Caki2 (cell line): ENCODE results near the gene ADCY7. TPM values are rescaled to one million over a fixed set of nuclear protein-coding genes. Genes with fewer than 3 reads are reported as not detected.
A peak's percentile ranks its signal among the peaks of the same experiment; 100 is the strongest.

ENCODE experiments used
- DNase-seq: peaks from one replicate; pipeline ENCODE4 v3.0.0-alpha.2; 2015; ENCODE audit warnings: low read depth
- in situ Hi-C: cut with HindIII; loops from 2 replicates; pipeline ENCODE4 v1.10.0; 2016; ENCODE audit warnings: low sequenced_read_pairs, low pct_unique_long_range_greater_than_20kb, mixed read lengths
- total RNA-seq: library from RNA; depleted of rRNA; stranded (reverse); fragments of >200 nt; shearing (Covaris generic); gene quantifications from 2 replicates; pipeline ENCODE4 v1.2.3, GENCODE V29; 2014; ENCODE audit warnings: low replicate concordance

ADCY7 gene
- total RNA-seq, 1 experiment from 2014 or later = 30.2 TPM

DNA sequence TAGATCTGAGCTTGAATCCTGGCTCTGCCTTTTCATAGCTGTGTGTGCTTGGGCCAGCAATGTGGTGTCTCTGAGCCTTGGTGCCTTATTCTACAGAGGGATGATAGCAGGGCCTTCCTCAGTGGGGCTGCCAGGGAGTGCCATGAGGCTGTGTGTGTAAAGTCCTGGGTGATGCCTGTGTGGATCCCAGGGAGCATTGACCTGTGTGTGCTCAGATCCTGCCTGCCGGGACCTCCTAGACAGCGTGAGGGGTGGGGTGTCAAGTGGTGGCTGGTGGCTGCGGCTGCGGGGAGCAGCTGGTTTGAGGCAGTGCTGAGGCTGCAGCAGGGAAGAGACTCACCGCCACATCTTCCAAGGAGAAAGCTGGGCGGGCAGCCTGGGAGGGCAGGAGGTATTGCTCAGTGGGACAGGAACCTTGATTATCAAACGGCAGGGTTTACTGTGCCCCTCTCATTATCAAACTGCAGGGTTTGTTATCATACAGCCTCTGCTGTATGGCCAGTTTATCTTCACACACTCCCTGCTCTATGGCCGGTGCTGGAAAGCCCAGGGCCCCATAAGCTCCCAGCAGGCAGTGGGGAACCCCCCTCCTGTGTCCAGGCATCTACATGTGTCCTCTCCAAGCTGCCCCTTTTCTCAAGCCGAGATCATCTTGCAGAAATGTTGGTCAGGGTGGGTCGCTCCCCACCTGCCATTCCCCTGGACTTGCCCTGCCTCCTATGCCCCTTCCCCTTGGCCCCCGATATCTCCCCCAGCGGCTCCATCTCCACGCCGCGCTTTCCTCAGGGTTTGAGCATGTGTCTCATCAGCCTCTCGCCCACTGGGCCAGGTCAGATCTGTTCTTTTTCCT, 3.1 kb upstream of the ADCY7 start:
- no peak for DNase-seq

DNA sequence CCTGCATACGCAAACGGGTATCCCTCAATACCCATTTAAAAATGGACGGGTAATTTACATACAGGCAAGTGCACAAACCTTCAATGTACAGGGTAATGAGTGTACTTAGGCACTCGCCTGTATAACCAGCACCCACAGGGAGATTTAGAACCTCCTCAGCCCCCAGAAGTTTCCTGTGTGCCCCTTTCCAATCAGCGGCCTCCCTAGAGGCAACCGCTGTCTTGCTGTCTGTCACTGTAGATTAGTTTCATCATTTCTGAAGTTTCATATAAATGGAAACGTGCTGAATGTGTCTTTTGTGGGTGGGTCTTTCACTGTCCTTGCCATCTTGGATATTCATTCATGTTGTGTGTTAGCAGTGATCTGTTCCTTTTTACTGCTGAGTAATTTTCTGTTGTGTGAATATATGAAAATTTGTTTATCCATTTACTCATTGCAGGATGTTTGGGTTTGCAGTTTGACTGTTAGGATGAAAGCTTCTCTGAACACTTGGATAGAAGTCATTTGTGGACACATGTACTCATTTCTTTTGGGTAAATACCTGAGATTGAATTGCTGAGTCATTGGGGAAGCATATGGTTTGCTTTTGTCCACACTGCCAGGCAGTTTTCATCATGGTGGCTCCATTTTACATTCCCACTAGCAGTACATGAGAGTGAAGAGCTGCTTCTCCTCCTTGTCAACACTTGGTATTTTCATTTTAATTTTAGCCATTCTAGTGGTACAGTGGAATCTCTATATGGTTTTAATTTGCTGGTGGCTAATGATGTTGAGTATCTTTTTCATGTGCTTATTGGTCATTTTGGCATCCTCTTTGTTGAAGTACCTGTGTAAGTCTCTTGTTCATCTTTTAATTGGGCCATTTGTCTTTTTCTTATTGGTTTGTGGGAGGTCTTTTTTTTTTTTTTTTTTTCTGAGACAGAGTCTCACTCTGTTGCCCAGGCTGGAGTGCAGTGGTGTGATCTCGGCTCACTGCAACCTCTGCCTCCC, 2.1 kb upstream of the ADCY7 start:
- in situ Hi-C loops = no loop called here

More for the DNA sequence above, 3.1 kb upstream of the ADCY7 start:
- in situ Hi-C loops = no loop called here

DNA sequence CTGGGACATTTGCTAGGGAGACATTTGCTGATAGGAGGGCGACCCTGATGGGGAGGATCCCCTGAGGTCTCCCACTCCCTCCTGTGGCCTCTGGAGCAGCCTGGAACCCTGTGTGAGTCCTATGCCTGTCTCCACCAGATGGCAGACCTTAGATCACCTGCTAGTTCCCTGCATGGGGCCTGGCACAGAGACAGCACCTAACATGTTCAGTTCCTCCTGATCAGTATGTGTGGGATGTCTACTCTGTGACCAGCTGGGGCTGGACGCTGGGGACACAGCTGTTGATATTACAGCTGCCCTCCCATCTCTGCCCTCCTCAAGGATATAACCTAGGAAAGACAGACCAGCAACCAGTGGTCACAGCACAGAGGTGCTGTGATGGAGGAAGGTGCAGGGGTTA, 1.1 kb upstream of the ADCY7 start:
- DNase-seq = peak; percentile 33
- in situ Hi-C loops = no loop called here

More for the DNA sequence above, 2.1 kb upstream of the ADCY7 start:
- DNase-seq = no peak

DNA sequence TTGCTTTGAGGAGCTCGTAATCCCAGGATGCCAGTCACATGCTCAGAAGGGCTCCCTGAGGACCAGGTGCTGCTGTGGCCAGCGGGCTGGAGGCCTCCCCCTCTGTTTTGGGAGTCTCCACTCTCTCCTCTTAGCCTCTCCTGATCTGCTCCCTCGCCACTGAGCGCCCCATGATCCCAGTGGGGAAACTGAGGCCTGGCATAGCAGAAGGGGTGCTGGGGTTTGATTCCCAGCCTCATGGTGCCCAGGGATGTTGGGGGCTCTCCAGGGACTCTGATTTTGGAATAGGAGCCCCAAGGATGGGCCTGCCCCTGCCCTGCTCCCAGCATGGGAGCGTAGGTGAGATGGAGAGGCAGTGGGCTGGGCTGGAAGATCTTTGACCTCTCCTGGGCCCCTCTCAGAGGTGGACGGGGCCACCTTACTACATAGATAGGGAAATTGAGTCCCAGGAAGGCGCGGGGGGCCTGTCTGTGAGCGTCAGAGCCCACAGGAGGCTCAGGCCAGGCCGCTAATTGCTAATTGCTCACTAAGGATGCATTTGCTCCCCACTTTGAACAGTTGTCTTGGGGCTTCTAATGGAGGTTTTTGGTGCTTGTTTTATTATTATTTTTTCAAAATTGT, 525 bp upstream of the ADCY7 start:
- in situ Hi-C loops = no loop called here
- DNase-seq = no peak

DNA sequence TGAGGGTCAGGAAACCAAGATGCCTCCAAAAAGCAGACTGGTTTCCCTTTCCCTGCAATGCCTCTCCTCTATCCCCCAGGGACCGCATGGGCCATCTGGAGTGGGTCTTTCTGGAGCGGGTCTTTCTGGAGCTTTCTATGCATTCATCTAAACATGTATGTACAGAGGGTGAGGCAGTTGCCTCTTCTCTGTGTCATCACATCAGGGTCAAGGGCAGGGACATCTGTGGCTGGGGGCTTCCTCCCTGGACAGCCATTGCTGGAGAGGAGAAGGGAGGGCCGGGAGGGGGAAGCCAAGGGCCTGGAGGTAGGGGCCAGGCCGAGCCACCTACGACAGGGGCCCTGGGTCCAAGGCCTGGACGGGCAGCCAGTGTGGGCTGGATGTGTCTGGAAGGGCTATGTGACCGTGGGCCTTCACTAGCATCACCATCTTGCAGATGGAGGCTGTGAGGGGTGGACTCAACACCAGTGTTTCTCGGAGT, 840 bp downstream of the ADCY7 start:
- DNase-seq = no peak
- in situ Hi-C loops = no loop called here

DNA sequence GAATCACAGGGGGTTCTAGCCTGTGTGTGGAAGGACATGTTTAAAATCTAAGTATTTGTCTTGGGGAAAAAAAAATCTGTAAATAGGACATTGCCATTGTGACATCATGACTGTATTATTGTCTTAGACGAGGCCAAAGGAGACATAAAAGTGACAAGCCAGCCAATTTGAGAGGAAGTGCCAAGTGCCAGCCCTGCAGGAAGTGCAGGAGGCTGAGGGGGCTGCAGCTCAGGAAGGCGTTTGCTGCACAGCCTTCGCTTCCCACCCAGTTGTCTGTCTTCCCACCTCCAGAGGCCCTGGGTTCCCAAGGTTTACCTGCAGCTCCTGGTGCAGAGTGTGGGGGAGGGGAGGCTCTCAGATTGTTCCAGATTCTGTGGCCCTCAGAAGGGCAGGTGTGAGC, 1.3 kb downstream of the ADCY7 start:
- in situ Hi-C loops = no loop called here

DNA sequence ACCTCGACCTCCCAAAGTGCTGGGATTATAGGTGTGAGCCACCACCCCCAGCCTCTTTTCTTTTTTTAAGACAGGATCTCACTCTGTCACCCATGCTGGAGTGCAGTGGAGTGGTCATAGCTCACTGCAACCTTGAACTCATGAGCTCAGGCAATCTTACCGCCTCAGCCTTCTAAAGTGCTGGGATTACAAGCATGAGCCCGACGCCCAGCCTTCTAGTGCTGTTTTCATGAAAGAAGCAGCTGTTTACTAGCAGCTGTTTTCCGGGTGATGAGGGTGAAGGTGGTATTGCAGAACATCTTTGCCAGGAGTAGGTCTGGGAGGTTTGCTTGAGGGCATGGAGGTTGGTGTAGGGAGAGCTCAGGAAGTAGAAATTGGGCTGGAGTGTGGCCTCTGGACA, 2.0 kb downstream of the ADCY7 start:
- in situ Hi-C loops = no loop called here
- no peak for DNase-seq

More for the DNA sequence above, 1.3 kb downstream of the ADCY7 start:
- no peak for DNase-seq

DNA sequence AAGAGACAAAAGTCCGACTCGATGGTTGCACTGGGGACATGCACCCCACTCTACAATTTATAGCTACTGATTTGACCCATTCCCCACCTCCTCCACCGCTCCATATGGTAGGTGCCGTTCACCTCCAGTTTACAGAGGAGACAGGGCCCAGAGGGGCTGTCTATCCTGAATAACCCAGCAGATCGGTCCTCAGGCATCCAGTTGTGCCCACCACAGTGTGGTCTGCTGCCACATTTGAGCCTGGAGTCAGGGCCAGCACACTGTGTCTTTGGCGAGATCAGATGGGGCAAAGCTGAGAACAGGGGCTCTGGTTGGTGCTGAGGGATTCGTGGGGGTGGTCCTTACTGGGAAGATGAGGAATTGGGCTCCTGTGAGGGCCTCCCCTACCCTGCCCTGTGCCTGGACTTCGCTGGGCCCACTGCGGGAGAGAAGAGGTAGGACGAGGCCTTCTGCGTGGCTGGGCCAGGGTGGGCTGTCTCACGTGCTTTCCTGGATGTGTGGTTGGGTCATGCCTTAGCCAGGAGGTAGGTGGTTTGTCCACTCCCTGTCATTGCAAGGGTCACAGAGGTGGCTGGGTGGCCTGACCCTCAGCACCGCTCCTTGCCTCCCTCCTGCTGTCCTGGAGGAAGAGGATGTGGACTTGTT, 2.8 kb downstream of the ADCY7 start:
- in situ Hi-C loops = no loop called here
- DNase-seq = no peak

DNA sequence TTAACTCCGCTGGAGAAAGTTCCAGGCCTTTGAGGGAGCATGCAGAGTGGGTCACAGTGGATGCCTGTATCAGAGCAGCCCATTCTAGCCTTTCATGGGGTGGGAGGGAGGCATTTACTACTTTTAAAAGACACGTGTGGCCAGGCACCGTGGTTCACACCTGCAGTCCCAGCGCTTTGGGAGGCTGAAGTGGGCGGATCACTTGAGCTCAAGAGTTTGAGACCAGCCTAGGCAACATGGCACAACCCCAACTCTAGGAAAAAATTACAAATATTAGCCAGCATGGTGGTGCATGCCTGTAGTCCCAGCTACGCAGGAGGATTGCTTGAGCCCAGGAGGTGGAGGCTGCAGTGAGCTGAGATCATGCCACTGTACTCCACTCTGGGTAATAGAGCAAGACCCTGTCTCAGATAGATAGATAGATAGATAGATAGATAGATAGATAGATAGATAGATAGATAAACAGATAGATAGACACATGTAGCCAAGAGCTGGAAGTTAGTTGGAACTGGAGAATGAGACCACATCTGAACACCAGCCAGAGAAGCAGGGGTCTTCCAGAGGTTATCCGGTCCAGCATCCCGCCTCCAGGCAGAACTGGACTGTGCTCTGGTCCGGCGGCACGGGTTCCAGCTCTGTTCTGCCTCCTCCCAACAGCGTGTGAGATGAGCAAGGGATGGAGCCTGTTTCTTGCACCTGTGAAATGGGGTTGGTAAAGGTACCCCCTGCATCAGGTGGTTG, 3.6 kb downstream of the ADCY7 start:
- DNase-seq = no peak
- in situ Hi-C loops = no loop called here

DNA sequence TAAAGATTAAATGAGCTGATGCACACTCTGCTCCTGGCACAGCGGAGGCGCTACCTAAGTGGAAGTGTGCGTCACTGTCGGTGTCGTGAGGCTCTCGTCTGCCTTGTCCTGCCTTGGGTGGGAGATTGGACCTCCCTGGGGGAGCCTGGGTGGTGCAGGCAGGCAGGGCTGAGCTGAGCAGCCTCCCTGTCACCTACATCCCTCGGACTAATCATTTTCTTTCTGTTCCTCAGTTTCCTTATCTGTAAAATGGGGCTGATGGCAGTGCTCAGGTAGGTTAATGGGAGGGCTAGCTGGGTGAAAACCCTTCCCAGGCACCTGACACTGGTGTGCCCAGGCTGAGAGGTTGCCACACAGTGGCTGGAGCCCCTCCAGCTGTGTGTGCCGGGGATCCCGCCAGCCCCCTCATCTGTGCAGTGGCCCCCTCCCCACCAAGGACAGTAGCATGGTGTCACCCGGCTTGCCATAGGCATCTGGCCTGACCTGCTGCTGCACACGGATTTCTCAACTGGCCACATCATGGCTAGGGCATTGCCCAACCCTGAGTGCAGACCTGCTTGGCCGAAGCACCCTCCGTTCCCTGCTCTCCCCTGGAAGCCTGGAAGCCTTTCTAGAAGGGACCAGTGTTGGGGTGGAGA, 4.3 kb downstream of the ADCY7 start:
- DNase-seq = no peak
- in situ Hi-C loops = no loop called here

DNA sequence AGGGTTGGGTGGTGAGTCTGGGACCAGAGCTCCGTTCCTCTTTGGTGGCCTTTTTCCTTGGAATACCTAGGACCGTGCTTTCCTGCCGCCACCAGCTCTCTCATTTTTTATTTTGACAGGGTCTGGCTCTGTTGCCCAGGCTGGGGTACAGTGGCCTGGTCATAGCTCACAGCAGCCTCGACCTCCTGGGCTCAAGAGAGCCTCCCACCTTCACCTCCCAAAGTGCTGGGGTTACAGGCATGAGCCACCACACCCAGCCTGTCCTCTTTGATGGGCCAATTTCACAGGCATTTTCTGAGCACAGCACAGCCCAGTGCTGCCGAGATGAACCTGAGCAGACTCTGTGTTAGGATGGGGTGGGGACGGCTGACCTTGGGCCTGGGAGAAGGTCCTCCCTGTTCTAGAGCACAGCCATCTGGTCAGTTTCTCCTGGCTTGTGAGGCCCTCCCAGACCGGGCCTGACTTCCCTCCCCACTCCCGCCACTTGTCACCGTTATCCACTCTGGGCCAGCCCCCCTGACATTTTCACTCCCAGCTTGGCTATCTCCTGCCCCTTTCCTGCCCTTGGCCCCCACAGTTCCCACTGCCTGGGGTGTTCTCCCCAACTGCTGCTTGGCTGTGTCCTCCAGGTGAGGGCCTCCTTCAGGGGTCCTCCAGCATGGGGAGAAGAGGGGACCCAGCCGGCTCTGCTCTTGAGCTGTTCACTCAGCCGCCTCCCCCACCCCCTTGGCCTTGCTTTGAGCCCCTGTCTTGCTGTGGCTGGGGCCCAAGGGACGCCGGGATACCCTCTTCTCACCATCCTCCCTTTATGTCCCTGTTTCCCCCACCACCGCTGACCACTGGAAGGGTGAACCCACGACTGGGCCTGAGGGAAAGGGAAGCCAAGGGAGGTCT, 5.0 kb downstream of the ADCY7 start:
- DNase-seq = no peak
- in situ Hi-C loops = no loop called here

DNA sequence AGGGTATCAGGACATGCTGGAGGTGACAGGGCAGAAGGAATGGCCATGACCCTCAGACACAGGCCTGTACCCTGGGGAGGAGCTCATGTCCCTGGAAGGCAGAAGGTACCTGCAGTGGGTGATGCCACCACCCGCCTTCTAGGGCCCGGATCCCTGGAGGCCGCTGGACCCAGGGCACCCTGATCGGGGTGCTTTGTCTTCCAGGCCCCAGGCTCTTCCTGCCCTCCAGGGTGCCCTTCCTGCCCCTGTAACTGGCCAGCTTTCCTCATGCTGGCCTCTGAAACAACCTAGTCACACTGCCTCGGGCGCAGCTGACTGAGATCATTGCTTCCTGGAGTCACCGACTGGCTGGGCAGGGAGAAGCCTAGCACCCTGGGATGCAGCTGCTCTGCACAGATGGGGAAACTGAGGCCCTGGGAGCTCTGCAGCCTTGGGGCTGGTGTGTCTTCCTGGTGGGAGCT, 5.8 kb downstream of the ADCY7 start:
- DNase-seq = no peak

DNA sequence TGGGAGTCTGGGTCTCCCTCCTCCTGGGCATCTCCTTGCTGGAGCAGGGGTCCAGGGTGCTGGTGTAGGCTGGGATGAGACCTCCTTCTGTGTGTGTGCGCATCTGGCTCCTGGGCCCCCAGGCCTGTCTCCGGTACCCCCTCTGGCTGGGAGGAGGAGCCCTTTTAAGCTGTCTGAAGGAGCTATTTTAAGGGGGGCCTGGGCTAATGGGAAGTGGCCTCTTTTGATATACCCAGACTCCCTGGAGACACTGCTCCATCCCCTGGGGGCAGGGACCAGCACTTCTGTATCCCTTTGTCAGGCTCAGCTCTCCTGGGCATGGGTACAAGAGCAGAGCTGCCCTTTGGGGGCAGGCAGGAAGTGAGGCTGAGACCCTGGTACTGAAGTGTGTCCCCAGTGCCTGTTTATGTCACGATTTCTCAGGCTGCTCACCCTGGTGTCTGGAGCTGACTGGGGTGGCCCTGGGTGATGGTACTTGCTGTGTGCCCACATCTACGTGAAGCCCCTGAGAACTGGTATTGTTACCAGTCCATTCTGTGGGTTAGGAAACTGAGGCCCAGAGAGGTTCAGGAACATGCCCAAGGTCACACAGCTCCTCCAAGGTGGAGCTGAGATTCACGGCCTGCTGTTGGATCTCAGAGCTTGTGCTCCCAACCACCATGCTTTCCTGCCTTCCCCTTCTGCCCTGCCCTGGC, 6.5 kb downstream of the ADCY7 start:
- in situ Hi-C loops = no loop called here

More for the DNA sequence above, 5.8 kb downstream of the ADCY7 start:
- in situ Hi-C loops = no loop called here

DNA sequence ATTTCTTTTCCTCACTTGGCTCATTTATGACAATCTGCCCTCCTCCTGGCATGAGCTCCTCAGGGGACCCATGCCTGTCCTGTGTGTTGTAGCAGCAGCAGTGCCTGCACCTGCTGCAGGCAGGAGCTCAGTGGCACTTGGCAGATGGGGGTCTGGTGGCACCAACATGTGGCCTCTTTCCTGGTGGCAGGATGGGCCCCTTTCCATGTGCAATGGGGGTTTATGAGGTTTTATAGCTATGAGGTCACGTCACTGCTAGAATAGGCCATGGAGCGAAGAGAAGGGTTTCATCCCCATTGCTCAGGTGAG, 7.0 kb downstream of the ADCY7 start:
- DNase-seq = no peak
- in situ Hi-C loops = no loop called here

More for the DNA sequence above, 6.5 kb downstream of the ADCY7 start:
- DNase-seq = no peak

DNA sequence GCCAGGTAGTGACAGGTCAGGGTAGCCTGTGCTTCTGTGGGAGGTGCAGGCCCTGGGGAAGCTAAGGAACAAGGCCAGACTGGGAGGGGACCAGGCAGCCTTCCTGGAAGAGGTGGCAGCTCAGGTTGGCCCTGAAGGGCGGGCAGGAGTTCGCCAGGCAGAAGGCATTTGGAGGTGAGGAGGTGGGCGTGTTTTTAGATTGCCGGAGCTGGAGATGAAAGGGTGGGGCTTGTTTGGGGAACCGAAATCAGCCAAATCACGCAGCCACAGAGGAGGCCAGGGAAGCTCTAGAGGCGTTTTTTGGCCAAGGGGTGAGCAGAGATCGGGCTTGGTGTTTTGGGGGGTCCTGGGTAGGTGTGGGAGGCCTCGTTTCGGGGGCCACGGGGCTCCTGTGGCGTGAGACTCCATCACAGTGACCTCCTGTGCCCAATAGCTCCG, 7.6 kb downstream of the ADCY7 start:
- no peak for DNase-seq
- in situ Hi-C loops = no loop called here
